ENCODE measurements around the gene LGMN. TPM values are rescaled to one million over a fixed set of nuclear protein-coding genes. Genes with fewer than 3 reads are reported as not detected.

LGMN gene
- total RNA-seq, 1 experiment from 2014 or later, result 94.2 TPM

- Mint-ChIP-seq H3K4me1 (ENCODE audit: low read depth, unreplicated experiment) (no peaks in the 10 kb centered on the region), H3K4me3 (ENCODE audit: unreplicated experiment) (no peak overlapping the region)
- POLR2A ChIA-PET, result no interaction called here
Measured at GRCh38 chr14:92657457-92658142, 90.8 kb downstream of the LGMN start.

GRCh38 chr14:92656306-92657081 is 91.9 kb downstream of the LGMN start:
- Mint-ChIP-seq H3K4me1 (ENCODE audit: low read depth, unreplicated experiment) (no peaks in the 10 kb centered on the region), H3K9me3 (ENCODE audit: unreplicated experiment) (no peaks in the 10 kb centered on the region), H3K27me3 (ENCODE audit: insufficient read depth, unreplicated experiment) (no peaks in the 10 kb centered on the region), H3K36me3 (ENCODE audit: insufficient read depth, unreplicated experiment) (peaks cover 9% of the 10 kb centered on the region), H3K4me3 (ENCODE audit: unreplicated experiment) (no peak overlapping the region), H3K27ac (ENCODE audit: unreplicated experiment) (no peak overlapping the region)
- no peaks in the 10 kb centered on the region for H3K9me3 ChIP-seq
- H3K4me1 ChIP-seq, result no peaks in the 10 kb centered on the region
- CTCF ChIA-PET, result interaction anchor here (0.9 kb wide), 1 partner anchor 67 kb away, joined by 3 read pairs; no protein-coding TSS in a partner anchor
- DNase-seq, result no peak
- H3K4me3 ChIP-seq (ENCODE audit: low read depth, low read length), result no peak overlapping the region
- BruUV-seq (replicated peaks), result no TSS peak
- no peaks in the 10 kb centered on the region for H3K36me3 ChIP-seq (ENCODE audit: control insufficient read depth, insufficient read depth, low read length)
- H3K27me3 ChIP-seq (replicated peaks; ENCODE audit: control insufficient read depth, insufficient read depth, low read length), result no peaks in the 10 kb centered on the region
- intact Hi-C loops (cut with micrococcal nuclease; ENCODE audit: unreplicated experiment), result no loop called here
- TF ChIP-seq CTCF (IDR thresholded peaks at IDR 0.05; ENCODE audit: insufficient read depth in 1 of 2, low read depth in 1 of 2, low read length in 1 of 2, severe bottlenecking in 1 of 2, unreplicated experiment in 1 of 2), result no peak
- POLR2A ChIA-PET, result no interaction called here

More at GRCh38 chr14:92657457-92658142, 90.8 kb downstream of the LGMN start:
- H3K9me3 ChIP-seq, result no peaks in the 10 kb centered on the region
- H3K36me3 Mint-ChIP-seq (ENCODE audit: insufficient read depth, unreplicated experiment), result peaks cover 9% of the 10 kb centered on the region
- no TSS peak for BruUV-seq (replicated peaks)
- CTCF ChIA-PET, result no interaction called here
- H3K4me3 ChIP-seq (ENCODE audit: low read depth, low read length), result no peak overlapping the region
- no peak for TF ChIP-seq CTCF (IDR thresholded peaks at IDR 0.05; ENCODE audit: insufficient read depth in 1 of 2, low read depth in 1 of 2, low read length in 1 of 2, severe bottlenecking in 1 of 2, unreplicated experiment in 1 of 2)
- H3K27me3 ChIP-seq (replicated peaks; ENCODE audit: control insufficient read depth, insufficient read depth, low read length), result no peaks in the 10 kb centered on the region
- H3K9me3 Mint-ChIP-seq (ENCODE audit: unreplicated experiment), result no peaks in the 10 kb centered on the region
- no peaks in the 10 kb centered on the region for H3K4me1 ChIP-seq
- H3K36me3 ChIP-seq (ENCODE audit: control insufficient read depth, insufficient read depth, low read length), result no peaks in the 10 kb centered on the region
- intact Hi-C loops (cut with micrococcal nuclease; ENCODE audit: unreplicated experiment), result no loop called here
- H3K27me3 Mint-ChIP-seq (ENCODE audit: insufficient read depth, unreplicated experiment), result no peaks in the 10 kb centered on the region
- DNase-seq, result no peak
- no peak overlapping the region for H3K27ac Mint-ChIP-seq (ENCODE audit: unreplicated experiment)

GRCh38 chr14:92655419-92656201 is 92.8 kb downstream of the LGMN start:
- H3K4me3 ChIP-seq (ENCODE audit: low read depth, low read length), result no peak overlapping the region
- no peak for DNase-seq
- Mint-ChIP-seq H3K4me3 (ENCODE audit: unreplicated experiment) (no peak overlapping the region), H3K27me3 (ENCODE audit: insufficient read depth, unreplicated experiment) (no peaks in the 10 kb centered on the region), H3K9me3 (ENCODE audit: unreplicated experiment) (no peaks in the 10 kb centered on the region), H3K27ac (ENCODE audit: unreplicated experiment) (no peak overlapping the region), H3K36me3 (ENCODE audit: insufficient read depth, unreplicated experiment) (peaks cover 9% of the 10 kb centered on the region), H3K4me1 (ENCODE audit: low read depth, unreplicated experiment) (no peaks in the 10 kb centered on the region)
- POLR2A ChIA-PET, result no interaction called here
- TF ChIP-seq CTCF (IDR thresholded peaks at IDR 0.05; ENCODE audit: insufficient read depth in 1 of 2, low read depth in 1 of 2, low read length in 1 of 2, severe bottlenecking in 1 of 2, unreplicated experiment in 1 of 2), result no peak
- no peaks in the 10 kb centered on the region for H3K4me1 ChIP-seq
- BruUV-seq (replicated peaks), result no TSS peak
- H3K36me3 ChIP-seq (ENCODE audit: control insufficient read depth, insufficient read depth, low read length), result no peaks in the 10 kb centered on the region
- intact Hi-C loops (cut with micrococcal nuclease; ENCODE audit: unreplicated experiment), result no loop called here
- H3K27me3 ChIP-seq (replicated peaks; ENCODE audit: control insufficient read depth, insufficient read depth, low read length), result no peaks in the 10 kb centered on the region
- H3K9me3 ChIP-seq, result no peaks in the 10 kb centered on the region
- CTCF ChIA-PET, result interaction anchor here (0.9 kb wide), 1 partner anchor 67 kb away, joined by 3 read pairs; no protein-coding TSS in a partner anchor

Measured in Caco-2 (cell line).